CD4-positive, alpha-beta memory T cell (primary cell): ENCODE data around the gene NUP214. TPM values are rescaled to one million over a fixed set of nuclear protein-coding genes. Genes with fewer than 3 reads are reported as not detected.
A peak's percentile ranks its signal among the peaks of the same experiment; 100 is the strongest.
"Not testable (repeated sequence)": the region's sequence is repeated elsewhere in the genome, so short reads cannot be mapped to it uniquely, and the experiment has no call there.

ENCODE experiments used
- CTCF ChIA-PET: fragments of 350-600 bp; sonication (Branson Sonifier 250); formaldehyde crosslinking; loops from one replicate; lab custom pipeline; 2021; ENCODE audit warnings: inconsistent platforms; ENCODE audit not compliant: partially characterized antibody; lab: Charles Lee
- POLR2A ChIA-PET: fragments of 350-600 bp; sonication (Branson Sonifier 250); formaldehyde crosslinking; loops from one replicate; lab custom pipeline; 2021; ENCODE audit not compliant: partially characterized antibody; lab: Charles Lee
- DNase-seq, 5 donors: peaks; one replicate each; pipeline versions ENCODE4 v3.0.0 to v3.0.0-alpha.2; 2020 to 2022; ENCODE audit warnings: mixed read lengths in 1 of 5
- H3K27ac ChIP-seq: one replicate; pipeline ENCODE4 v1.7.0; 2013; ENCODE audit warnings: low read depth, low read length
- H3K27me3 ChIP-seq: 2 replicates; pipeline ENCODE4 v1.7.0; 2013; ENCODE audit warnings: mild to moderate bottlenecking, low read length, moderate library complexity; ENCODE audit not compliant: insufficient read depth
- H3K36me3 ChIP-seq: 2 replicates; pipeline ENCODE4 v1.7.0; 2013; ENCODE audit warnings: mild to moderate bottlenecking, low read length, moderate library complexity; ENCODE audit not compliant: insufficient read depth
- H3K4me1 ChIP-seq: 2 replicates; pipeline ENCODE4 v1.7.0; 2013; ENCODE audit warnings: mild to moderate bottlenecking, low read length, moderate library complexity; ENCODE audit not compliant: insufficient read depth
- H3K4me3 ChIP-seq, 2 donors: one replicate each; pipeline ENCODE4 v1.7.0; 2013; ENCODE audit warnings: low read length in 2 of 2, mild to moderate bottlenecking in 1 of 2
- H3K9me3 ChIP-seq, 2 donors: one replicate each; pipeline ENCODE4 v1.7.0; 2013; ENCODE audit warnings: low read length in 2 of 2, control low read depth in 1 of 2; ENCODE audit not compliant: control insufficient read depth in 1 of 2
- H3K27ac Mint-ChIP-seq, 7 donors: one replicate each; pipeline ENCODE4 v1.8.0; 2020 to 2021; ENCODE audit warnings: mixed read lengths in 7 of 7, mild to moderate bottlenecking in 6 of 7, inconsistent platforms in 3 of 7, moderate library complexity in 3 of 7
- H3K27me3 Mint-ChIP-seq, 2 donors: one replicate each; pipeline ENCODE4 v1.8.0; 2020 to 2021; ENCODE audit warnings: mixed read lengths in 2 of 2
- H3K36me3 Mint-ChIP-seq, 2 donors: one replicate each; pipeline ENCODE4 v1.8.0; 2020 to 2021; ENCODE audit warnings: mixed read lengths in 2 of 2, inconsistent platforms in 1 of 2, mild to moderate bottlenecking in 1 of 2
- H3K4me1 Mint-ChIP-seq, 4 donors: one replicate each; pipeline ENCODE4 v1.8.0; 2020 to 2021; ENCODE audit warnings: mixed read lengths in 4 of 4, mild to moderate bottlenecking in 1 of 4
- H3K4me3 Mint-ChIP-seq, 8 donors: one replicate each; pipeline ENCODE4 v1.8.0; 2020 to 2021; ENCODE audit warnings: mixed read lengths in 8 of 8, mild to moderate bottlenecking in 7 of 8, moderate library complexity in 6 of 8, inconsistent platforms in 3 of 8
- H3K9me3 Mint-ChIP-seq, 8 donors: one replicate each; pipeline ENCODE4 v1.8.0; 2020 to 2021; ENCODE audit warnings: mixed read lengths in 8 of 8, mild to moderate bottlenecking in 5 of 8, inconsistent platforms in 3 of 8, moderate library complexity in 1 of 8
- intact Hi-C: fragments of 100-400 bp; cut with micrococcal nuclease; formaldehyde crosslinking; loops from one replicate; pipeline ENCODE4 v1.15.1; 2023
- polyA plus RNA-seq, 2 donors: library from polyadenylated mRNA; unstranded; fragments of 300-500 nt; fragmentation: Illumina TruSeq; gene quantifications; one replicate each; pipeline ENCODE4 v1.2.3, GENCODE V29; 2021
- total RNA-seq, 2 experiments: library from RNA; stranded (reverse); gene quantifications; one replicate each; pipeline ENCODE4 v1.2.3, GENCODE V29; 2021

The NUP214 gene
- total and polyA plus RNA-seq, 4 experiments from 2014 or later, result 6.6 to 79.5 (median 47.2) TPM

DNA sequence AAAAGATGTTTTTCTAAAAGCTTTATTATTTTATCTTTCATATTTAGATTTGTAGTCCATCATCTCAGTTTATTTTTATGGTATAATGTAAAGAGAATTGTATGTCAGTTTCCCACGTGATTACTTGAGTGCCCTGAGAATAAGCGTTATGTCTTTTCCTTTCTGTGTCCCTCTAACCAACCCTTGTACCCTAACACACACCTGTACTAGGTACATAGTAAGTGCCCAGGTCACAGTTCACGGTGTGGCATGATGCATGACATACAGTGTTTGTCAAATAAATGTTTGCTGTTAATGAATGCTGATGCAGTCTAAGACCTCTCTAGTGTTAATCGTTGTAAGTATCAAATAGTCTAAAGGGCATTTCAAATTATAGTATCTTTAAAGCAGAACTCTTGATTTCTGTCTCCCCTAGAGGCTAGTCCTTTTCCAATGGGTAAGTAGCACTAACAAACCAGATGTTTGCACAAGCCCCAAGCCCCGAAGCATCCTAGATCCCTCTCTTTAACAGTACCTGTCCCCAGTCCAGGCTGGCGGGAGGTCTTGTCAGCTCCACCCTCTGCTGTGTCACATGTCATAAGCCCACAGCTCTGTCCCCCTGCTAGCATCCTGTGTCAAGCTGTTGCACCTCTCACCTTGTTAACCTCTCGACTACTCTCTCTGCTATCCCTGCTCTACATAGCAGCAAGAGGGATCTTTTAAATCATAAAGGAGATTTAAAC lies 23.7 kb downstream of the NUP214 start:
- Mint-ChIP-seq H3K36me3 (peaks cover 67 to 83% of the 10 kb centered on the region in 2 donors), H3K9me3 (no peaks in the 10 kb centered on the region), H3K27me3 (no peaks in the 10 kb centered on the region), H3K4me1 (peaks cover 0 to 6% (median 3%) of the 10 kb centered on the region in 4 donors), H3K4me3 (no peak overlapping the region), H3K27ac (peak overlapping the region in 4 of 7 donors; percentile 3 to 32 (median 10))
- Histone ChIP-seq H3K36me3 (peaks cover 89% of the 10 kb centered on the region), H3K4me3 (no peak overlapping the region), H3K9me3 (no peaks in the 10 kb centered on the region), H3K27me3 (no peaks in the 10 kb centered on the region), H3K4me1 (no peaks in the 10 kb centered on the region), H3K27ac (no peak overlapping the region)
- DNase-seq, result no peak
- ChIA-PET CTCF (no interaction called here), POLR2A (no interaction called here)
- intact Hi-C loops, result no loop called here

DNA sequence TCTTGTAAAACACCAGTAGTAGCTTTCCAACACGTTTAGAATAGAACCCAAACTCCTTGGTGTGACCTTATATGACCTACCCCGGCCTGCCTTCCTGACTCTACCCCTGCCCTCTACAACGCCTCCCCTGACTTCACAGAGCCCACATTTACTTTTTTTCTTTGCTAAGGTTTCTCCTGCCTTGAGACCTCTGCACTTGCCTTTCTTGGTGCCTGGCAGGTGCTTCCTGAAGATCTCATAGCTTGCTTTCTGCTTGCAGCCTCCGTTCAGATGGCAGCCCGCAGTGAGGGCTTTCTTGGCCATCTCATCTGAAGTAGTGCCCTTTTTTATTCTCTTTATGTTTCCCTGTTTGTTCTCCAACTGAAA lies 24.3 kb downstream of the NUP214 start:
- no peaks in the 10 kb centered on the region for H3K9me3 Mint-ChIP-seq
- no peak overlapping the region for H3K4me3 Mint-ChIP-seq
- DNase-seq, result no peak
- Histone ChIP-seq H3K36me3 (peaks cover 83% of the 10 kb centered on the region), H3K27me3 (no peaks in the 10 kb centered on the region), H3K4me3 (no peak overlapping the region), H3K9me3 (no peaks in the 10 kb centered on the region), H3K4me1 (no peaks in the 10 kb centered on the region), H3K27ac (no peak overlapping the region)
- peak overlapping the region in 3 of 7 donors; percentile 1 to 32 (median 3) for H3K27ac Mint-ChIP-seq
- H3K36me3 Mint-ChIP-seq, result peaks cover 67 to 83% of the 10 kb centered on the region in 2 donors
- no peaks in the 10 kb centered on the region for H3K27me3 Mint-ChIP-seq
- H3K4me1 Mint-ChIP-seq, result peaks cover 0 to 9% (median 4%) of the 10 kb centered on the region in 4 donors
- POLR2A ChIA-PET, result no interaction called here
- intact Hi-C loops, result no loop called here
- CTCF ChIA-PET, result no interaction called here

DNA sequence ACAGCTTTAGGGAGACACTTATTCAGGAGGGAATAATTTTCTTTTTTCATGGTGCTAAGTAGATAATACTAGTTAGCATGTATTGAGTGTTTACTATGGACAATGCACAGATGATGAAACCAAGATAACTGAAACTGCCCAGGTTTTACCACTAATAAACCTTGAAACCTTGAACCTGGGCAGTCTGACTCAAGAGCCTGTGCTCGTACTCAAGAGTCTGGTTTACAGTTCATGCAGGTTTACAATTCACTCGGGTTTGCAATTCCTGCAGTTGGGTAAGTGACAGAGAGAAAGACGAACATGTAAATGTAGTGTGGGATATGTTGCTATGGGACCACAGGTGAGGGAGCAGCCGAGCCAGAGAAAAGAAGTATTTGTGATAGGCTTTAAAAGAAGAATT lies 28.2 kb downstream of the NUP214 start:
- H3K4me3 ChIP-seq, result no peak overlapping the region
- H3K4me1 Mint-ChIP-seq, result peaks cover 0 to 18% (median 9%) of the 10 kb centered on the region in 4 donors
- ChIA-PET POLR2A (no interaction called here), CTCF (no interaction called here)
- no peaks in the 10 kb centered on the region for H3K27me3 Mint-ChIP-seq
- peaks cover 61% of the 10 kb centered on the region for H3K36me3 ChIP-seq
- intact Hi-C loops, result no loop called here
- no peak overlapping the region for H3K27ac Mint-ChIP-seq
- H3K4me3 Mint-ChIP-seq, result no peak overlapping the region
- no peak overlapping the region for H3K27ac ChIP-seq
- no peaks in the 10 kb centered on the region for H3K4me1 ChIP-seq
- no peaks in the 10 kb centered on the region for H3K27me3 ChIP-seq
- no peaks in the 10 kb centered on the region for H3K9me3 ChIP-seq
- H3K9me3 Mint-ChIP-seq, result no peaks in the 10 kb centered on the region
- no peak for DNase-seq
- H3K36me3 Mint-ChIP-seq, result peaks cover 49 to 74% of the 10 kb centered on the region in 2 donors

DNA sequence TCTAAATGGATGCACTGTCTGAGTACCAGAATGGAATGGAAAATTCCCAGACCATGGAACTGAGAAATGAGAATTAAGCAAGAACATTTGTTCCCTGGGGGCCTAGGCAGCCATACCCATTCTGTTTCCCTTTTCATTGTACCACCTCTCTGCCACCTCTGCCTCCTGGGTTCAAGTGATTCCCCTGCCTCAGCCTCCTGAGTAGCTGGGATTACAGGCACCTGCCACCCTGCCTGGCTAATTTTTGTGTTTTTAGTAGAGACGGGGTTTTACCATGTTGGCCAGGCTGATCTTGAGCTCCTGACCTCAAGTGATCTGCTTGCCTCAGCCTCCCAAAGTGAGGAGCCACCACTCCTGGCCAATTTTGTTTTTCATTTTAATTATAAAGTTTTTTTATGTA lies 33.3 kb downstream of the NUP214 start:
- intact Hi-C loops, result not testable (repeated sequence)
- H3K36me3 ChIP-seq, result peaks cover 59% of the 10 kb centered on the region
- peaks cover 50 to 72% of the 10 kb centered on the region in 2 donors for H3K36me3 Mint-ChIP-seq

DNA sequence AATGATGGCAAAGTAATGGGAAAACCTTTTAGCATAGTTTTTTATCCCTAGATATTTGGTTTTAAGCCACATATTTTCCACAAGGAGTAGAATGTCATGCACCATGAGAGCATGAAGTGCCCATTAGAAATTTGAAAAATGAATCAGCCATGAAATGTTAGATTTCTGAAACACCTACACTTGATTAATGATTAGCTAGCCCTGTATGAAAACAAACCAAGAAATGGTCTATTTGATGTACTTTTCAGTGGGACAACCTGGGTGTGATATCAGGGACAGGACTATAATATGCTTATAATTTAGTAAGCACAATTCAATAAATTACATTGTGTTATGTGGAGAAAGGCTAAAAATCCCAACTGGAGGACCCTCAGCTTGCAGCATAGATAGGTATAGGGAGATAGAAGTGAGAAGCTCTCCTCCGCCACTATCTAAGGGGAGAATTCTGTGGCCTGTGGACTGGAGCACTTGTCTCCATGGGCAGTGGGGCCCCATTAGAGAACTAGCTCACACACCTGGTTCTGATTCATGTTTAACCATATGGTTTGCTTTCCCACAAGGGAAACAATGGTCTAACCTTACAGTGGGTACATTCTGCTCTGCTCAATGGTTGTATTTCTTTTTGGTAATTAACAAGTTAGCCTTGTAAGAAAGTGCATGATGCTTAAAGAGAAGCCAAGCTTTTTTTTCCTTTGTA lies 35.2 kb downstream of the NUP214 start:
- Mint-ChIP-seq H3K27me3 (no peaks in the 10 kb centered on the region), H3K4me3 (no peak overlapping the region), H3K36me3 (peaks cover 43 to 65% of the 10 kb centered on the region in 2 donors), H3K27ac (no peak overlapping the region), H3K4me1 (peaks cover 0 to 7% (median 4%) of the 10 kb centered on the region in 4 donors), H3K9me3 (no peaks in the 10 kb centered on the region)
- Histone ChIP-seq H3K27ac (no peak overlapping the region), H3K4me3 (no peak overlapping the region), H3K27me3 (no peaks in the 10 kb centered on the region), H3K9me3 (no peaks in the 10 kb centered on the region), H3K36me3 (peaks cover 63% of the 10 kb centered on the region), H3K4me1 (no peaks in the 10 kb centered on the region)
- DNase-seq, result no peak
- intact Hi-C loops, result no loop called here
- ChIA-PET POLR2A (no interaction called here), CTCF (interaction anchor here (1.7 kb wide), 1 partner anchor 17 kb away, joined by 4 read pairs; no protein-coding TSS in a partner anchor)

More for the DNA sequence above, 33.3 kb downstream of the NUP214 start:
- H3K27me3 Mint-ChIP-seq, H3K9me3 Mint-ChIP-seq, H3K4me3 ChIP-seq, H3K4me3 Mint-ChIP-seq, POLR2A ChIA-PET, H3K9me3 ChIP-seq, H3K4me1 ChIP-seq, H3K27ac ChIP-seq, DNase-seq, H3K27ac Mint-ChIP-seq, H3K27me3 ChIP-seq: not testable (repeated sequence)
- CTCF ChIA-PET, result interaction anchor here (1.4 to 1.7 kb wide), 2 partner anchors 9 to 12 kb away, joined by 3 to 5 read pairs; no protein-coding TSS in a partner anchor
- H3K4me1 Mint-ChIP-seq, result peaks cover 0 to 14% (median 8%) of the 10 kb centered on the region in 4 donors

DNA sequence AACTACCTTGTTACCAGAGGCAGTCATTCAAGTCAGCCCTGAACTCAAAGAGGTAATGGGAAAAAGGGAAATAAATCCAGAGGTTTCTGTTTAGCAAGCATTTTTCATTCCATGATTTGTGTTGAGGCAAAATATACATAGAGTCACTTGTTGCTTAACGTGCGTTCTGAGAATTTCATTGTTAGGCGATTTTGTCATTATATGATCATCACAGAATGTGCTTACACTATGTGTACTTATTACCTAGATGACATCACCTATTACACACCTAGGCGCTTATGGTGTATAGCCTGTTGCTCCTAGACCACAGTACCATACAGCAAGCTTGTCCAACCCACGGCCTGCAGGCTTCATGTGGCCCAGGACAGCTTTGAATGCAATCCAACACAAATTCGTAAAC lies 36.2 kb downstream of the NUP214 start:
- ChIA-PET CTCF (interaction anchor here (0.6 to 1.7 kb wide), 4 partner anchors 16 to 598 kb away, joined by 3 to 4 read pairs (median 3); no protein-coding TSS in a partner anchor), POLR2A (no interaction called here)
- H3K27me3 ChIP-seq, result no peaks in the 10 kb centered on the region
- no peak overlapping the region for H3K27ac ChIP-seq
- H3K36me3 Mint-ChIP-seq, result peaks cover 49 to 66% of the 10 kb centered on the region in 2 donors
- no peak overlapping the region for H3K4me3 Mint-ChIP-seq
- H3K4me3 ChIP-seq, result no peak overlapping the region
- H3K36me3 ChIP-seq, result peaks cover 62% of the 10 kb centered on the region
- no peaks in the 10 kb centered on the region for H3K27me3 Mint-ChIP-seq
- H3K4me1 Mint-ChIP-seq, result peaks cover 0 to 6% (median 2%) of the 10 kb centered on the region in 4 donors
- H3K9me3 Mint-ChIP-seq, result no peaks in the 10 kb centered on the region
- no peaks in the 10 kb centered on the region for H3K4me1 ChIP-seq
- no peak overlapping the region for H3K27ac Mint-ChIP-seq
- no peak for DNase-seq
- H3K9me3 ChIP-seq, result no peaks in the 10 kb centered on the region
- intact Hi-C loops, result no loop called here

DNA sequence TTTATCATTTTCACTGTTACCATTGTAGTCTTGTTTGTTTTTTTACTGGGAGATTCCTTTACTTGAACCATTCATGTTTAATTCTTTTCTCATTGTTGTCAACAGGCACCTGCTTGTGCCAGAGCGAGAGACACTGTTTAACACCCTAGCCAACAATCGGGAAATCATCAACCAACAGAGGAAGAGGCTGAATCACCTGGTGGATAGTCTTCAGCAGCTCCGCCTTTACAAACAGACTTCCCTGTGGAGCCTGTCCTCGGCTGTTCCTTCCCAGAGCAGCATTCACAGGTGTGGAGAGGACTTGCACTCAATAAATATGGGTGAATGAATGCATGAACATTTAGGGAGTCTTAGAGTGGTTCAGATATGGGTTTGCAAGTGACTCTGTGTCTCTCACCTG lies 37.5 kb downstream of the NUP214 start:
- no peaks in the 10 kb centered on the region for H3K4me1 ChIP-seq
- intact Hi-C loops, result no loop called here
- DNase-seq, result no peak
- no peak overlapping the region for H3K27ac ChIP-seq
- ChIA-PET POLR2A (no interaction called here), CTCF (interaction anchor here (1.0 to 1.1 kb wide), 3 partner anchors 19 to 597 kb away, joined by 3 to 5 read pairs (median 3); no protein-coding TSS in a partner anchor)
- H3K4me3 ChIP-seq, result no peak overlapping the region
- peaks cover 55% of the 10 kb centered on the region for H3K36me3 ChIP-seq
- Mint-ChIP-seq H3K4me3 (no peak overlapping the region), H3K4me1 (peaks cover 0 to 13% (median 5%) of the 10 kb centered on the region in 4 donors), H3K36me3 (peaks cover 60 to 72% of the 10 kb centered on the region in 2 donors), H3K9me3 (no peaks in the 10 kb centered on the region), H3K27ac (no peak overlapping the region), H3K27me3 (no peaks in the 10 kb centered on the region)
- no peaks in the 10 kb centered on the region for H3K27me3 ChIP-seq
- no peaks in the 10 kb centered on the region for H3K9me3 ChIP-seq
